ENCODE measurements around the gene SDC4. TPM values are rescaled to one million over a fixed set of nuclear protein-coding genes. Genes with fewer than 3 reads are reported as not detected.
"Not testable (repeated sequence)": the region's sequence is repeated elsewhere in the genome, so short reads cannot be mapped to it uniquely, and the experiment has no call there.

SDC4 gene
- polyA plus RNA-seq, 12 donors = 6.8 to 21.4 (median 9.6) TPM; not detected in 1

GRCh38 chr20:45366631-45367030 lies 18.4 kb upstream of the SDC4 start:
- DNase-seq = no peak

DNA sequence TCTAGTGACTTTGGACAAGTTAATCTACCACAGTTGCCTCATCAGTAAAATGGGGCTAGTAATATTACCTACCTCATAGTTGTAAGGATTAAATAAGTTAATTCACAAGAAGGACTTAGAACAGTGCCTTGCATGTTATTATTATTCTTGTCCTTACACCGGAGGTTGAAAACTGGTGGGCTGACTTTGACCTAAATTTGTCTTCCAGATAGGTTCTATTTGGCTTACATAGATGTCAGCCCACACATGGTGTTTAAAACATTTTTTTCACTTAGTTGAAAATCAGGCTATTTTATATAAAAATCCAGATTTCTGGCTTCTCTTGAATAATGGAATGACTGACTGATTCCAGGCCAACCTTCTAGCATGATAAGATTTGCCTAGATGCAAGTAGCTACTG lies 18.0 kb upstream of the SDC4 start:
- DNase-seq = no peak

DNA sequence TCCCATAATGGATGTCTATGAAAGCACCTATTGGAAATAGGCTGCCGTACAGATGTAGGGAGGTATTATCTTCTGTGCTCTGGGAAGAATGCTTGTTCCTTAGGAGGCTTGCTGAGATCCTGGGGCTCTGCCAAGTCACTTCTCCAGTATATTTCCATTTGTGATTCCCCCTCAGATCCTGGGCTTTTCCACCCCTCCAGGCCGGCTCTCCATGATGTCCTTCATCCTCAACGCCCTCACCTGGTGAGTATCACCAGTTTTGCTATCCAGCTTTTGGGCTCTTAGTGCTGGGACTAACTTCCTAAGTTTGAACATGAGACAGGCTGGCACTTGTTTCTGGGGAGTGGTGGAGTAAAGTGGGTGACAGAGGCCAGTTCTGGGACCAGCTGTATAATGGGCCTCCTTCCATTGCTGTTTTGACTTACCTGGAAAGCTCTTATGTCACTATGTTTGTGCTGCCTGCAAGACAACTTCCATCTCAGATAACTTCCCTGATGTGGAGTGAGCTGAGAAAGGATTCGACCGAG lies 17.3 kb upstream of the SDC4 start:
- DNase-seq = no peak

- no peak for DNase-seq
Observed at GRCh38 chr20:45363611-45364492, 15.6 kb upstream of the SDC4 start.

- peak; percentile 99 for DNase-seq
Observed at GRCh38 chr20:45362804-45363610, 14.8 kb upstream of the SDC4 start, which contains the start of gene SYS1. TSS of gene SYS1 (plus strand) at chr20:45363156. CDS start at chr20:45363532, 376 bp downstream.

DNA sequence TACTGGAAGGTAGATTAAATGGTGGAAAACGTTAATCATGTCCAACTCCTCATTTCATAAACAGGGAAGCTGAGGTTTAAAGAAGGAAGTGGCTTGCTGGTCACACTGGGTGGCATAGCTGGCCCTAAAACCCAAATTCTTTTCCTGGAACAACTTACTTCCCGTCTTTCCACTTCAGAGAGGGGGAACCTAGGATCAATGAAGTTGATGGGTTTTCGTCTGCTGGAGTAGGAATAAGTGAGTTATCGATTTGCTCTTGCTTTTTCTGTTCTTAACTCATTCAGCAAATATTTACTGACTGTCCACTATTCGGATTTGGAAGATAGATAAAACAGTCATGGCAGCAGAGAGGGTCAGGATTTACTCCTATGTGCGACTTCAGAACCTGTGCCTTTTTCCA lies 13.6 kb upstream of the SDC4 start:
- DNase-seq = no peak

GRCh38 chr20:45359406-45360148 lies 11.4 kb upstream of the SDC4 start:
- no peak for DNase-seq

DNA sequence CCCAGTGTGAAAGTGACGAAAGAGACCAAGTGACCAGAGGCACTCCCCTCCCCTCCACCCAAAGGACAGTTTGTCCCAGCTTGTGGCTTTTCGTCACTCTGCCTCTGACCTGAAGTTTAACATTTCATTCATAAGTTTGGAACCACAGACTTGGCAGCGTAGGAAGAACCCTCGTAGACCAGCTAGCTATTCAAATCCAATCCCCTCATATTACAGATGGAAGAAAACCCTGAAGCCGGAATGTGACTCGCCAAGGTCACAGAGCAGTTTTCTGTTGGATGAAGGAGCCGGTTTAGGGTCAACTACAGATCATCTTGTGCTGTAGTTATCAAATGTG lies 10.8 kb upstream of the SDC4 start:
- no peak for DNase-seq

DNA sequence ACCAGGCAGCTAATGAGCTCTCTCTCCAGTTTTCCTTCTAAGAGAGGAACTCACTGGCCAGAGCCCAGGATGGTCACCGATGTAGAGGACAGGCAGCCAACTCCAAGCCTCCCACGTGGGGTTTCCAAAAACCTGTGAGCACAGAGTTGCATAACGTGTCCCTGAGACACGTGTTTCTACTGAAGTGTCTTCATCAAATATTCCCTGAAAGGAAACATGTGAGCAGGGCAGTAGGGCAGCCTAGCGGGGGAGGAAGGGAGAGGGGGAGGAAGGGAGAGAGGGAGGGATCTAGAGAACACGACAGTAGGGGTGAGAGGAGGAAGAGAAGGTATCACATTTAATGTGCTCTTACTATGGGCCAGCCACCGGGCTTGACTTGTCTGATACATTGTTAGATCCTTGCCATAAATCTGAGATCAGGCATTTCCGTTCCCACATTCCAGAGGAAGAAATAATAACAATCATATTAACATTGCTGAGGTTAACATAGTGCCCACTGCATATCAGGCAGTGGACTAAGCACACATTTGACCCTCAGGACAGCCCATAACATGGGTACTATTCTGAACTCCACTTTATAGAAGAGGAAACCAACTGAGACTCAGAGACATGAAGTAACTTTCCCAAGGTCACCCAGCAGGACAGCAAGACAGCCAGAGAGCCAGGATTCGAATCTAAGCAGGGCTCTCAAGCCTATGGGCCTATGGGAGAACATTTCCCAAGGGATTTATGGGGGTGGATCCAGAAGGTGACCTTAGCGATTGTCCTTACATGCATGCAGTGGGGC lies 10.3 kb upstream of the SDC4 start:
- DNase-seq = no peak

- DNase-seq = no peak
Observed at GRCh38 chr20:45355209-45356084, 7.2 kb upstream of the SDC4 start.

- no peak for DNase-seq
Observed at GRCh38 chr20:45354423-45355208, 6.4 kb upstream of the SDC4 start.

GRCh38 chr20:45353746-45354145 lies 5.5 kb upstream of the SDC4 start:
- no peak for DNase-seq

DNA sequence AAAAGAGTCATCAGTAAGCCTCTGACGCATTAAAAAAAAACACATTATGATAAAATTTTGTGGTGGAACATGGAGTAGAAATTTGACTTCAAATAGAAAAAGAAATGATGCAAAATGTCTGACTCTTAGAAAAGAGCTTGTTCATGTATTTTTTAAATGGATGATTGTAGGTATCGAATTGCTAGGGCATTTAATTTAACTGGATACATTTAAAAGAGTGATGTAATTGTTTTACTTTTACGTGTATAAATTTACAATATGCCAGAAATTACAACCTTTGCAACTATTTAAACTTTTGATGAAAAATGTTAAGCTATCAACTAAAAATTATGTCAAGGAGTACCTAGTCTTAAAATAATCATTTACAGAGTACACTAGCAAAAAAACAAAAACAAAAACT lies 4.5 kb upstream of the SDC4 start:
- DNase-seq = no peak

GRCh38 chr20:45350795-45351194 lies 2.6 kb upstream of the SDC4 start:
- DNase-seq = not testable (repeated sequence)

DNA sequence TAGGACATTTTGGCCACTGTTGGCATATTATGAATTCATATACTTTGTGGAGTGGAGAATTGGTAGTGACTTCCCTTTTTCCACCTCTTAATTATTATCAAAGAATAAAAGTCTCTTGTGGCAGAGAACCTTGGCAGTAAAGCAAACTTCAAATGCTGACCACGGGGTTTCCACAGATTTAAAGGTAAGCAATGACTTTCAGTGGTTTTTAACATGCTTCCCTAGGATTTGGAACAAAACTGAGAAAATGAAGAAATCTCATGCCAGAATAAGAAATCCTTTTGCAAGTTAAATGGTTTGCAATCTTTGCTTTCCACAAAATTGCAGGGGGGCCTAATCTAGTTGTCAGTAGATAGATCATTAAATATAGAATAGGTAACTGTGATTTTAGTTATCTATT lies 2.0 kb upstream of the SDC4 start:
- no peak for DNase-seq

DNA sequence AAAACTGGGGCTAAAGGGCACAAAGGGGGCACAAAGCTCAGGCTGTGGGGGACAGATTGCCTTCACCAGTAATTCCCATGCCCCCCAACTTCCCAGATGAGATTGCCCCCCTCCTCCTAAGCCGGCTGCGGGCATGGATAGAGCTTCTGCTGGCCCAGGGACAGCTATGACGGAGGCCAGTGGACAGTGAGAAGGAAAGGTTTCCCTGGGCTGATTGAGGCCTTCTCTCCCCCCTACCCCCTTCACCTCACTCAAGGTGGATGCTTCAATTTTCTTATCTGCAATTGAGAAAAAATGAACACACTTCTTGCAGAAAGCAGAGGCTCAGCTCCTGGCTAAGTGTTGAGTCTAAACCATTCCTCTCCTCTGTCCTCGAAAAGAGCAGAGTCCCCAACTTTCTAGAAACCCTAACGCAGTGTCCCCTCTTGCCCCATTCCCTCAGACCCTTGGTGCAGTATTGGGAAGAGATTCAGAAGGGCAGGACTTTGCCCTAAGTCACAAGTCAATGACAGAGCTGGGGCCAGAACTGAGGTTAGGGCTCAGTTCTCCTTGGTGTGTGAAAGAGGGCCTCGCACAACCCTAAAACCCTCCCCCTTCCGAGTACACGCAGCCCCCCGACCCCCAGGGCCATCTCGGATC lies 808 bp downstream of the SDC4 start:
- no peak for DNase-seq

- DNase-seq = no peak
Observed at GRCh38 chr20:45346851-45347250, 1.4 kb downstream of the SDC4 start.

DNA sequence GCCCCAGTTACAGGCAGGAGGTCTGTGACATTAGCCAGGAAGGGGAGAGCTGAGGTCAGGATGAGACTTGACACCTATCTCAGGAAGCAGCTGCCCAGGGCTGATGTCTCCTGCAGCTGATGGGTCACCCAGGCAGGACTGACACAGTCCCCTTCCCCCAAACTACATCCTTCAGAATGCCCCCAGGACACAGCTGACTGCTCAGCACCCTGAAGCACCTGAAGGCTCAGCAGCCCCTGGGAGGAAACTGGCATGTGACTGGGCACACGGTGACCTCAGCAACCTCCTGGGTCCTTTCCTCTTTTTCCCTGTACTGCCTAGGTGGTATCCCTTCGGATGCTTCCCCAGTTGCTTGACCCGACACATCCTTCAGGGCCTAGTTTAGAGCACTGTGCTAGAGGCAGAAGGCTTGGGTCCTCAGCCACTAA lies 1.9 kb downstream of the SDC4 start:
- no peak for DNase-seq
